Effector memory CD4-positive, alpha-beta T cell (primary cell): ENCODE results near the gene PROP1.
"Not testable (repeated sequence)": the region's sequence is repeated elsewhere in the genome, so short reads cannot be mapped to it uniquely, and the experiment has no call there.

Source experiments
- DNase-seq, 3 donors: peaks; one replicate each; pipeline ENCODE4 v3.0.0-alpha.2; 2020
- H3K27ac ChIP-seq: 2 replicates; pipeline ENCODE4 v1.7.0; 2013; ENCODE audit warnings: mild to moderate bottlenecking, low read length, moderate library complexity; ENCODE audit not compliant: insufficient read depth, poor library complexity, severe bottlenecking
- H3K27me3 ChIP-seq: replicated peaks from 2 replicates; pipeline ENCODE4 v1.7.0; 2013; ENCODE audit warnings: mild to moderate bottlenecking, low read length; ENCODE audit not compliant: insufficient read depth, control insufficient read depth, poor library complexity, severe bottlenecking
- H3K36me3 ChIP-seq: 2 replicates; pipeline ENCODE4 v1.7.0; 2013; ENCODE audit warnings: mild to moderate bottlenecking, low read length, moderate library complexity; ENCODE audit not compliant: control insufficient read depth, insufficient read depth
- H3K4me1 ChIP-seq: 2 replicates; pipeline ENCODE4 v1.7.0; 2013; ENCODE audit warnings: low read length, mild to moderate bottlenecking; ENCODE audit not compliant: control insufficient read depth, insufficient read depth, poor library complexity, severe bottlenecking
- H3K4me3 ChIP-seq: 2 replicates; pipeline ENCODE4 v1.7.0; 2013; ENCODE audit warnings: low read length, low read depth, mild to moderate bottlenecking; ENCODE audit not compliant: insufficient read depth, poor library complexity, severe bottlenecking
- H3K9me3 ChIP-seq: 2 replicates; pipeline ENCODE4 v1.7.0; 2013; ENCODE audit warnings: mild to moderate bottlenecking, low read length, moderate library complexity; ENCODE audit not compliant: control insufficient read depth

Gene PROP1

DNA sequence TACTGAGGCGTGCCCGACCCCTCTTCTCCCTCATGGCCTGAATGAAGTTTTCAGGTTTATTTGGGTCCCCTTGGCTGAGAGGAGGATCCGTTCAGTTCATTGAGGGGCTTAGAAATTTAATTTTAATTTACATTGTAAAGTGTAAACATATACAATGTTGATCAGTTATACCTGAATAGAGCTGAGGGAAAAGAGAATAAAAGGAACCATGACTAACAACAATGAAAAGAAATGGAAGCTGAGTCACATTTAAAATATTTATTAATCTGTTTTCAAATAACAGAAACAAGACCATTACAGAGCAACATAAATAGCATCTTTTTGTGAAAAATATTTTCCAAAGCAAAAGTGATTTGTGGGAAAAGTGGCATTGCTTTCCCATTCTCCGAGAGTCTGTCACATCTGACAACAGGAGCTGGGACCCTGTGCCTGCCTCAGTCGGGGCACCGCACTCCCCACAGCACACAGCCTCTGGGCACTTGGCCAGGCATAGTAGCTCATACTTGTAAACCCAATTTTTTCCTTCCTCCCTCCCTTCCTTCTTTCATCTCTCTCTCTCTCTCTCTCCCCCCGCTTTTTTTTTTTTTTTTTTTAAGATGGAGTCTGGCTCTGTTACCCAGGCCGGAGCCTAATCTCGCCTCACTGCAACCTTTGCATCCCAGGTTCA lies 28.7 kb downstream of the PROP1 start:
- H3K27ac ChIP-seq: no peak overlapping the region
- H3K9me3 ChIP-seq: no peaks in the 10 kb centered on the region
- no peak for DNase-seq
- H3K27me3 ChIP-seq: no peaks in the 10 kb centered on the region
- H3K36me3 ChIP-seq: no peaks in the 10 kb centered on the region
- H3K4me3 ChIP-seq: no peak overlapping the region
- H3K4me1 ChIP-seq: no peaks in the 10 kb centered on the region

DNA sequence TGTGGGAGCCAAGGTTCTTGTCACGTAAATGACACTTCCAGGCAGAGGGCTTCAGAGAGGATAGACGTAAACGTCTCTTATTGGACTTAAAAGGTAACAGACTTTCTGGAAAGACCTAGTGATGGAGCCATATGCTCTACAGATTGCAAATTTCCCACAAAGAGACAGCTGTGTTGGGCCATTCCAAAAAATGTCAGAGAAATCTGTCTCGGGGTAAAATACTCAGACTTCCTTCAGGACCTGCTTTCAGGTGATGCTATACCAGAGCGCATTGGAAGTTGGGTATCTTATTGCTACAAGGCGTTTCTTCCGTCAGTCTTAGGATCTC lies 29.2 kb downstream of the PROP1 start:
- no peaks in the 10 kb centered on the region for H3K9me3 ChIP-seq
- no peaks in the 10 kb centered on the region for H3K27me3 ChIP-seq
- H3K4me3 ChIP-seq: no peak overlapping the region
- DNase-seq: no peak
- H3K4me1 ChIP-seq: no peaks in the 10 kb centered on the region
- H3K36me3 ChIP-seq: no peaks in the 10 kb centered on the region
- no peak overlapping the region for H3K27ac ChIP-seq

DNA sequence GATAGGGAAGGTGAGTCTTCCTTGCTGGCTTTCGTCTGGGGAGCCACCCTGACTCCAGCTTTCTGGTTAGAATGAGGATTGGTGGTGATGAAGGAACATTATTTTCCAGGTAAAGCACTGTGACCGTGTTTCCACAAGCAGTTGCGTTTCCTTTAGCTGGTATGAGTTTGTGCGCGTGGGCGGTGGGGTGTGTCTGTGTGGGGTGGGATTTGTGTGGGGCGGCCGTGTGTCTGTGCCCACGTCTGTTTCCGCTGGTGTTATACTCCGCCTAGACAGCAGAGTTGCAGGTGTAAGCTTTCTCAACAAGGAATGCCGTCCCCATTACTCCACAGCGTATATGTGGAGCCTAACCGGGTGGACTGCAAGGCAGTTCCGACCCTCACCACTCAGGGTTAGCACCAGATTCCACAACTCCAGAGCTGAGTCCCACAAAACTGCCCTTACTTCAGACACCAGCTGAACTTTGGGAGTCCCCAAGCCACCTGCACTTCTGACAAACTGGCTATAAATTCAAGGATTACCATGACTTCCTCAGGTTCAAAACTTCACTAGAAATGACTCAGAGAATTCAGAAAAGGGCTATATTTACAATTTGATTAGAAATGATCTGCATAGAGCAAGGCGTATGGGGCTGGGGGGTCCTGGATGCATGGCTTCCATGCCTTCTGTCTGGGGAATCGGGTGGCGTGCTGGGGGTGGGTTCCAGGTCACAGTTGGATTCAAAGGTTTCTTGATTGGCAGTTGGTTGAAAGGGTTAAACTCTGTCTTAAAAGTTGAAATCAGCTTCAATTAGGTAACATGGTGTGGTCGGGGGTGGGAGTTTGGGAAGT lies 29.8 kb downstream of the PROP1 start:
- no peak for DNase-seq
- Histone ChIP-seq H3K9me3 (no peaks in the 10 kb centered on the region), H3K27me3 (no peaks in the 10 kb centered on the region), H3K36me3 (no peaks in the 10 kb centered on the region), H3K4me1 (no peaks in the 10 kb centered on the region), H3K27ac (no peak overlapping the region), H3K4me3 (no peak overlapping the region)

DNA sequence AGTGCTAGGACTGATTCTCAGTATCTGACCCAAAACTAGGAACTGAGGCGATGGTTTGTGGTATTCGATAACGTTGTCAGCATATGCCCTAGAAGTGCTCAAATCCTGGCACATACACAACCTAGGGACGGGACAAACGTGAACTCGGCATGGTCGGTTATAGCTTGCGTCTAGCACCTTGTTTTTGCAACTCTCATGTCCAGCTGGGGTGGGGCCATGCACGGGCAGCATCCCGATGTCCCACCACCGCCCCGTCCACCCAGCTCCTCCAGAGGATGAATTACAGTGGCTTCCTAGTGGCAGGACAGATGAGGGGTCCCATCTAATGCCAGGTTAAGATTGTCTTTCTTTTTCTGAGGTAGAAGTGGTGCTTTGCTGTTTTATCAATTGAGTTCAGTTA lies 31.6 kb downstream of the PROP1 start:
- no peak for DNase-seq
- Histone ChIP-seq H3K9me3 (no peaks in the 10 kb centered on the region), H3K4me3 (no peak overlapping the region), H3K27ac (no peak overlapping the region), H3K27me3 (no peaks in the 10 kb centered on the region), H3K4me1 (no peaks in the 10 kb centered on the region), H3K36me3 (no peaks in the 10 kb centered on the region)

DNA sequence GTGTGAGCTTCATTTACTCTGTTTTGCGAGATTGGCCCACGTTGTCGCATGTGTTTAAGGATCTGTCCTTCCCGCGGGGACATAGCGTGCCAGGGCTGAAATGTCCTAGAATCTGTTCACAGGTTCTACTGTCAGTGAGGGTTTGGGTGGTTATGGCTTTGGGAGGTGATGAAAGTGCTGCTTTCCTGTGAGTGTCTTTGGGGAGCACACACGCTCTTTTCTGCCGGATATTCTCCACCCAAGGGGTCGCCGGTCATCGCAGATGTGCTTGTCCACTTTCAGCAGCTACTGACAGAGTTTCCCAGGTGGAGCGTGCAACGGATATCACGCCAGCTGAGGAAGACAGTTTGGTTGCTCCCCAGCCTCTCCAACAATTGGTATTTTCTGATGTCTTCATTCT lies 32.1 kb downstream of the PROP1 start:
- no peak overlapping the region for H3K27ac ChIP-seq
- H3K27me3 ChIP-seq: no peaks in the 10 kb centered on the region
- H3K4me3 ChIP-seq: no peak overlapping the region
- H3K4me1 ChIP-seq: no peaks in the 10 kb centered on the region
- H3K9me3 ChIP-seq: no peaks in the 10 kb centered on the region
- DNase-seq: no peak
- no peaks in the 10 kb centered on the region for H3K36me3 ChIP-seq

DNA sequence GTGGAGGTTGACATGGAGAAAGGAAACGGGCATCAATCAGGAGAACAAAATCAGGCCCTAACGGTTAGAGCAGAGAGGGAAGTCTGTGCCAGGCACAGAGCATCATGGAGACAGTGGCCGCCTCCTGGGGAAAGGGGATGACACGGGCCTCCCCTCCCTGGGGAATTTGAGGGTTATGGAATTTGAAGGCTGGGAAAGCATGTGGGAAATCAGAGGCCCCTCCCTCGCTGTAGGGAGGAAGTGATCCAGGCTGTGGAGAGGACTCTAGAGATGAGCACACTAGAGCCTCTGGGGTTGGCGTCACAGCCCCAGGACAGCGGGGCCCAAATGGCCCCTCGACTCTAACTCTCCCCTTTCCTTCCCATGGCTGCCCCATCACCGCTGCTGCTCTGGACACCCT lies 36.7 kb downstream of the PROP1 start:
- Histone ChIP-seq H3K4me3 (no peak overlapping the region), H3K36me3 (peaks cover 13% of the 10 kb centered on the region), H3K27ac (no peak overlapping the region), H3K9me3 (no peaks in the 10 kb centered on the region), H3K4me1 (no peaks in the 10 kb centered on the region), H3K27me3 (no peaks in the 10 kb centered on the region)
- DNase-seq: no peak

DNA sequence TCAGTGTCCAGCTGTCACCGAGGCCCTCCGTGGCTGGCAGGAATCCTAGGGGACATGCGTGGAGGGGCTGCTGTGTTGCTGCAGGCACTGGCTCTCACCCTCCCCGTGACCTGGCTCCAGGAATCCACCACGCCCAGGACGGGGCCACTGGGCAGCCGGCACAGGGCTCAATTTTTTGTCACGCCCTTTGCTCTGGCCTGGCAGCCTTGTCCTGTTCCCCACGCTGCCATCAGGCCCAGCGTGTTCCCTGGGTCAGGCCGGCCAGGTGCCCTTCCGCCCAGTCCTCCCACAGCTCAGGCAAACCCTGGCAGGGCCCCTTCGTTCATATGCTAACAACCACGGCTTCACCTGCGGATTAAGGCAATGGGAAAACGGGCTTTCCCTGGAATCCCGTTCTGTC lies 37.3 kb downstream of the PROP1 start:
- no peaks in the 10 kb centered on the region for H3K9me3 ChIP-seq
- H3K36me3 ChIP-seq: peaks cover 13% of the 10 kb centered on the region
- H3K27me3 ChIP-seq: no peaks in the 10 kb centered on the region
- H3K4me3 ChIP-seq: no peak overlapping the region
- DNase-seq: no peak
- H3K27ac ChIP-seq: no peak overlapping the region
- no peaks in the 10 kb centered on the region for H3K4me1 ChIP-seq

DNA sequence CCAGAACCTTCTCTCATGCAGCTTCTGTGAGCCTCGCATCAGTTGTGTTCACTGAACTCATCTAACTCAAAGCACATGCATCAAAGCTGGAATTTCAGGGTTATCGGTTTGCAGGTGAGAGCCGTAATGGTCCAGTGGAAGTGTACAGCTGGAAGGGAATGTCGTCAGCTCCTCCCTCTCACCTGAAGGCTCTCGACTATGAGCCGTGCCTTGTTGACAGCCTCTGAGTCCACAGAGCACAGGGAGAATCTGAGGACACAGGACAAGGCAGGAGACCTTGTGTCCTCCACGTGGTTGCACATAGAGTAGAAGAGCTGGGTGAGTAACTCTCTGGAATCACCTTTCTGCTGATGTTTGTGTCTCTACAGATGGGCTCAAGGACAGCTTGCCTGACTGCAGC lies 38.8 kb downstream of the PROP1 start:
- H3K4me3 ChIP-seq: no peak overlapping the region
- no peak for DNase-seq
- H3K27me3 ChIP-seq: no peaks in the 10 kb centered on the region

DNA sequence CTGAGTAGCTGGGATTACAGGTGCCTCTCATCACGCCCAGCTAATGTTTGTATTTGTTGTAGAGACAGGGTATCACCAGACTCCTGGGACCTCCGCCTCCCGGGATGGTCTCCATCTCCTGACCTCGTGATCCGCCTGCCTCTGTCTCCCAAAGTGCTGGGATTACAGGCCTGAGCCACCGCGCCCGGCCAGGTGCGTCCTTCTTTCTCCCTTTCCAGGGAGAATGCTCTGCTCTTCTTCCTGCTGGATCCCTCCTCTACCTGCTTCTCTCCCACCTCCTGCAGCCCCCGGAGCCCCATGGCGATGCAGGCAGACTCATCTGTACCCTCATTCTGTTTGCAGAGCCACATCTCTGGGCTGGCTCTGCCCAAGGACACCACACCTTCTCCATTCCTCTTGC lies 42.9 kb downstream of the PROP1 start:
- H3K27me3 ChIP-seq, H3K4me1 ChIP-seq, DNase-seq, H3K27ac ChIP-seq, H3K9me3 ChIP-seq, H3K4me3 ChIP-seq: not testable (repeated sequence)
- H3K36me3 ChIP-seq: peaks cover 13% of the 10 kb centered on the region

More for the DNA sequence above, 38.8 kb downstream of the PROP1 start:
- peaks cover 13% of the 10 kb centered on the region for H3K36me3 ChIP-seq
- no peak overlapping the region for H3K27ac ChIP-seq
- no peaks in the 10 kb centered on the region for H3K9me3 ChIP-seq
- H3K4me1 ChIP-seq: no peaks in the 10 kb centered on the region

DNA sequence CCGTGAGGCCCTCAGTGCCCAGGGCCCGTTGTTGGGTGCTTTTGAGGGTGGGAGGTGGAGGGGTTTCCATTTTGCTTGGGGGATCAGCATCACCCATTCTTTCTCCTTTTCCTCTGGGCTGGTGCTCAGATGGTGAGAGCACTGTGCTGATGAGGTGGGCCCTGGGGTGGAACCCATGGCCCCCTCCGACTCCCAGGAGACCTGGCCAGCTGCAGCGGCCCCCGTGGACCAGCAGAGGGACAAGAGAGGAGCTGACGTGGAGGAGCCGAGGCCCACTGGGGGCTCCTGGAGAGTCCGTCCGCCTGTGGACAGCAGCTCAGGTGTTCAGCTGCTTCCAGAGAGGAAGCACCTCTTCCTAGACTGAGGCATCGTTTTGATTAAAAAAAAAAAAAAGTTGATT lies 46.4 kb downstream of the PROP1 start:
- H3K4me3 ChIP-seq, H3K27ac ChIP-seq, DNase-seq, H3K36me3 ChIP-seq, H3K4me1 ChIP-seq, H3K27me3 ChIP-seq, H3K9me3 ChIP-seq: not testable (repeated sequence)
